Measurements from ENCODE around the gene COX19.
"Not testable (repeated sequence)": the region's sequence is repeated elsewhere in the genome, so short reads cannot be mapped to it uniquely, and the experiment has no call there.

COX19 gene

DNA sequence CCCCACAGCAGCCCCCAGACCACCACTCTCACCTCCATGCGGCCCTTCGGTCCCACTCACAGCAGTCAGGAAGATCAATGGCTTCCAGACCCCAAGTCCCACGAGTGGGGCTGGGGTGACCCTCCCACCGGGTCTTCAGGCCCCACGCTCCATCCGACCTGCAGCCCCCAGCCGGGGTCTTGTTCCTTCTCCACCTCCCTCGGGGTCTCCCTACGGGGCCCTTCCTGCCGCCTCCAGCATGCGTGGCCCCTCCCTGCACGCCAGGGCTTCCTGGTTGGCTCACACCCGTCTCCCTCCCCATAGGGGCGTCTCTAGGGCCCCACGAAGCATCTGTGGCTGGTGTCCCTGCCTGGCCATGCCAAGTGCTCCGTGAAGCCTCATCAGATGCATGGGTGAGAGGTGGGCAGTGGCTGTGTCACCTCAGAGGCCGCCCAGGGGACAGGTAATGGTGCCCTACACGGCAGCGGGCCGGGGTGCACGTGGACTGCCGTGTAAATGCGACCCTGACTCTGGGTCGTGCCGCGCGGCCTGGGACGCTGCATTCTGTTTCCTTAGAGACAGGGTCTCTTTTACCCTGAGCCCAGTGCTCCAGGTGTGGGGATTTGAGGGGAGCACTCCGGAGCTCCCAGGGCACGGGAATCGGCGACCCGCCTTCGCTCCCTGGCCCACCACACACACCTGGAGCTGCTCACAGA, 40.7 kb downstream of the COX19 start:
- DNase-seq (ENCODE audit: low read depth in 1 of 2, low spot score in 1 of 2): no peak
- TF ChIP-seq JUND (IDR thresholded peaks at IDR 0.05; ENCODE audit: low read depth): no peak
- in situ Hi-C loops (cut with HindIII; ENCODE audit: low pct_unique_long_range_greater_than_20kb, low sequenced_read_pairs): no loop called here

DNA sequence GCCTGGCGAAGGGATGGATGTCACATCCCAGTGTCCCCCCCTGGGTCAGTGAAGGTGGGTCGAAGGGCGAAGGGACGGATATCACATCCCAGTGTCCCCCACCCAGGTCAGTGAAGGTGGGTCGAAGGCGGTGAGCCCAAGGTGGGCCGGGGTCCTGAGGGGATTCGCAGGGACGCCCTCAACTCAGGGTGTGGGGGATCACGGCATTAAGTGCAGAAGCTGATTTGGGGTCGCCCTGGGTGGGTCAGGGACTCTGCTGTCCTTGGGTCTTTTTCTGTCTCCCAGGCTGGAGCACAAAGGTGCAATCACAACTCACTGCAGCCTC, 42.7 kb downstream of the COX19 start:
- no peak for DNase-seq (ENCODE audit: low read depth in 1 of 2, low spot score in 1 of 2)
- no peak for TF ChIP-seq JUND (IDR thresholded peaks at IDR 0.05; ENCODE audit: low read depth)
- in situ Hi-C loops (cut with HindIII; ENCODE audit: low pct_unique_long_range_greater_than_20kb, low sequenced_read_pairs): no loop called here

GRCh38 chr7:931871-932650, 43.3 kb downstream of the COX19 start:
- no peak for DNase-seq (ENCODE audit: low read depth in 1 of 2, low spot score in 1 of 2)
- in situ Hi-C loops (cut with HindIII; ENCODE audit: low pct_unique_long_range_greater_than_20kb, low sequenced_read_pairs): no loop called here
- TF ChIP-seq JUND (IDR thresholded peaks at IDR 0.05; ENCODE audit: low read depth): no peak

GRCh38 chr7:930975-931758, 44.2 kb downstream of the COX19 start:
- TF ChIP-seq JUND (IDR thresholded peaks at IDR 0.05; ENCODE audit: low read depth): no peak
- in situ Hi-C loops (cut with HindIII; ENCODE audit: low pct_unique_long_range_greater_than_20kb, low sequenced_read_pairs): no loop called here
- no peak for DNase-seq (ENCODE audit: low read depth in 1 of 2, low spot score in 1 of 2)

DNA sequence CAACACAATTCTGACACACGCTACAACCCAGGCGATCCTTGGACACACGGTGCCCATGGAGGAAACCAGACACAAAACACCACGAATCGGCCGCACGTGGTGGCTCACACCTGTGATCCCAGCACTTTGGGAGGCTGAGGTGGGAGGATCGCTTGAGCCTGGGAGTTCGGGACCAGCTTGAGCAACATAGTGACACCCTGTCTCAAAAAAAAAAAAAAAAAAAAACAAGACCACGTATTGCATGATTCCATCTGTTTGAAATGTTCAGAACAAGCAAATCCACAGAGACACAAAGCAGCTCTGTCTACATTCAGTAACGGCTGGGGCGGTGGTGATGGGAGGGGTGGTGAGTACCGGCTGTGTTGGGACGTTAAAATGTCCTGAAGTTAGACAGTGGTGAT, 46.0 kb downstream of the COX19 start:
- DNase-seq (ENCODE audit: low read depth in 1 of 2, low spot score in 1 of 2): no peak
- in situ Hi-C loops (cut with HindIII; ENCODE audit: low pct_unique_long_range_greater_than_20kb, low sequenced_read_pairs): no loop called here
- TF ChIP-seq JUND (IDR thresholded peaks at IDR 0.05; ENCODE audit: low read depth): no peak

DNA sequence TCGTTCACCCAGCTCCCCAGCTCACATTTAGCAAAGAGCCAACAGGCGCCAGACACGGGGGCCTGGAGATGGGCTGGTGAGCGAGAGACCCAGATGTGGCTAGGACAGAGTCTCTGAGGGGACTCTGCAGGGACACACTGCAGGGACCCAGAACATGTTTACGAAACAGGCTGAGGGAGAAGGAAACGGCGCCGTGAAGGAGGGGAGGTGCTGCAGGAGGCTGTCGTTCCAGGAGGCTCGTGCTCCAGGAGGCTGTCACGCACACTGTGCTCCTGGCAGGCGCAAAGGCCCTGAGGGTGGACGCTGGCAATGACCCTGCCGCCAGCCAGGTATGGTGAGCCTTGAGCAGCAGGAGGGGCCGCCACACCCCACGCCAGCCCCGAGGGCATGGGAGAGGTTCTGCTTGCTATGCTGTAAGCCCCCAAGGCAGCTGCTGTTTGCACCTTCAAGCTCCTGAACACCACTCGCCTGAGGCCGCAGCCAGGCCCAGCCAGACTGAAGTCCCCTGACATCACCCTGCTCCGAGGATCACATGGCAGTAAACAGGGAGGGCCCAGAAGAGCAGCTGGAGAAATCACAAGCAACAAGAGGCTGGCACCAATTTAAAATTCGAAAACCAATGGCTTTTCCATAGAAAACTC, 48.2 kb downstream of the COX19 start:
- DNase-seq (ENCODE audit: low read depth in 1 of 2, low spot score in 1 of 2): no peak
- in situ Hi-C loops (cut with HindIII; ENCODE audit: low pct_unique_long_range_greater_than_20kb, low sequenced_read_pairs): no loop called here
- TF ChIP-seq JUND (IDR thresholded peaks at IDR 0.05; ENCODE audit: low read depth): no peak

DNA sequence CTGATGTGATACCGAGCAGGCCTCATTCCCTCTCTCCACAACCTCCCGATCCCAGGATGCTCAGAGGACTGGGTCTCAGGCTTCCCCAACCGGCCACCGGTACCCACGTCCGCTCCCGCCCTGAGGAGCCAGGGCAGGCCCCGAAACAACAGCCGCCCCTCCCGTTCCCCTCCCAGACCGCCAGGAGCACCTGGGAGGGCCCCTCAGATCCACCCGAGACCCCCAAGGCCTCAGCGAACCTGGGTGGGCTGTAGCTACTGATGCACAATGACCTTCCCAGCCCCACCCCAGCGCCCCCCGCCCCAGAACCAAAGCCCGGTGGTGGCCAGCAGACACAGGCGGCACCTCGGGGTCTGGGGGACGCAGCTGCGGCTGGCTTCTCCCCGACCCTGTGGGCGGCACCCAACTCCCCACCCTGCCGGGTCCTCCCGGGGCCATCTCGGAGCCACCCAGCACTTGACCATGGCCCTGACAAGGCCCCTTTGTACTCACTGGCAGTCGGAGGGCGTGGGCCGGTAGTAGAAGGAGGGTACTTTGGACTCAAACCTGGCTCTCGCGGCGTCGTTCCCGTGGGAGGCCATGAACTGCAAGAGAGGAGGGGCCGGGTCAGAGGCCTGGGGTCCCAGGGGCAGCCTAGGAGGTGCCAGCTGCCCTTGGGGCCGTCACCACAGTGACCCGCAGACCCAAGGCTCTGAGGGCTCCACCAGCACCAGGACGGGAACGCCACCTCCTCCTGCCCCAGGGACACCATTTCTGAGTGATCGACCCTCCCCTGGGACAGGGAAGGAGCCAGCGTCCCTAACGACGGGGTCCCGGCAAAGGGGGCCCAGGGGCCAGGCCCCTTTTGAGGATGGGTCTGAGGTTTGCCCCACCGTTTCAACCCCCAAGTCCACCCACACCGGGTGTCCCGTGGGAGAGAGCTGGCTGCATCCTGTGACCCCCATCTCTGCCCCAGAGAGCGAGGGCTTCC, 49.0 kb downstream of the COX19 start:
- no peak for TF ChIP-seq JUND (IDR thresholded peaks at IDR 0.05; ENCODE audit: low read depth)
- no peak for DNase-seq (ENCODE audit: low read depth in 1 of 2, low spot score in 1 of 2)
- in situ Hi-C loops (cut with HindIII; ENCODE audit: low pct_unique_long_range_greater_than_20kb, low sequenced_read_pairs): no loop called here

DNA sequence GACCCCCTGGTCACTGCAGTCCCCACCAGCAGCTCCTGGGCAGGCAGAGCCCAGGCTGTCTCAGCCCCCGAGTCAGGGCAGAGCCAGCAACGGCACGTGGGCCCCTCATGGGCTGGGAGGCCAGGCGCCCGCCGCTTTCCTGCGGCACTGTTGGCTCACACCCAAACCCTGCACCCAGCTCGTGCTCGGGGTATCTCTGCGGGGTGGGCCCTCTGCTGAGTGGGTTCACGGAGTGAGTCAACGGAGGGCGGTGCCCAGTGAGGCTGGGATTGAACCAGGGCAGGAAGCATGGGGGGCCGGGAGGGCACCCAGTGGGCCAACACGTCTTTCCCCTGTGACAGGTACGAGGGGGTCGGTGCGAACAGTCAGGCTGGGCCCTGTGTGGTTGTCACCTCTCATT, 49.7 kb downstream of the COX19 start:
- DNase-seq (ENCODE audit: low read depth in 1 of 2, low spot score in 1 of 2): no peak
- no peak for TF ChIP-seq JUND (IDR thresholded peaks at IDR 0.05; ENCODE audit: low read depth)
- in situ Hi-C loops (cut with HindIII; ENCODE audit: low pct_unique_long_range_greater_than_20kb, low sequenced_read_pairs): no loop called here

- no peak for DNase-seq (ENCODE audit: low read depth in 1 of 2, low spot score in 1 of 2)
- in situ Hi-C loops (cut with HindIII; ENCODE audit: low pct_unique_long_range_greater_than_20kb, low sequenced_read_pairs): no loop called here
- no peak for TF ChIP-seq JUND (IDR thresholded peaks at IDR 0.05; ENCODE audit: low read depth)
These were observed 50.7 kb downstream of the COX19 start for GRCh38 chr7:924541-925231.

GRCh38 chr7:924042-924441, 51.3 kb downstream of the COX19 start:
- DNase-seq (ENCODE audit: low read depth in 1 of 2, low spot score in 1 of 2); in situ Hi-C loops (cut with HindIII; ENCODE audit: low pct_unique_long_range_greater_than_20kb, low sequenced_read_pairs): not testable (repeated sequence)
